Measurements from ENCODE around the gene NUDT15. TPM values are rescaled to one million over a fixed set of nuclear protein-coding genes. Genes with fewer than 3 reads are reported as not detected.

The NUDT15 gene
- total and polyA plus RNA-seq, 7 donors = 8.7 to 20.8 (median 12.0) TPM

GRCh38 chr13:48068036-48068435 lies 30.5 kb downstream of the NUDT15 start:
- Histone ChIP-seq H3K27ac (no peak overlapping the region), H3K4me3 (no peak overlapping the region), H3K9me3 (peaks cover 47% of the 10 kb centered on the region), H3K27me3 (ENCODE audit: insufficient read depth in 3 of 3, low read length in 2 of 3) (no peaks in the 10 kb centered on the region), H3K36me3 (ENCODE audit: insufficient read depth in 1 of 2, low read depth in 1 of 2) (peaks cover 23 to 69% of the 10 kb centered on the region in 2 donors), H3K4me1 (no peaks in the 10 kb centered on the region)
- no peak for TF ChIP-seq CTCF (IDR thresholded peaks at IDR 0.05)
- ATAC-seq (no peak), DNase-seq (no peak)
- intact Hi-C loops (cut with DNase I) = no loop called here

GRCh38 chr13:48068952-48069351 lies 31.4 kb downstream of the NUDT15 start:
- TF ChIP-seq CTCF (IDR thresholded peaks at IDR 0.05) = no peak
- no peaks in the 10 kb centered on the region for H3K27me3 ChIP-seq (ENCODE audit: insufficient read depth in 3 of 3, low read length in 2 of 3)
- no peak for ATAC-seq
- no peak for DNase-seq
- H3K27ac ChIP-seq = no peak overlapping the region
- peaks cover 26 to 78% of the 10 kb centered on the region in 2 donors for H3K36me3 ChIP-seq (ENCODE audit: insufficient read depth in 1 of 2, low read depth in 1 of 2)
- intact Hi-C loops (cut with DNase I) = no loop called here
- H3K4me3 ChIP-seq = no peak overlapping the region
- WGBS, 3 donors = 96 to 97% (median 97%) methylated on average over 2 of the region's 2 CpGs
- no peaks in the 10 kb centered on the region for H3K4me1 ChIP-seq
- peaks cover 47% of the 10 kb centered on the region for H3K9me3 ChIP-seq

GRCh38 chr13:48069573-48069972 lies 32.0 kb downstream of the NUDT15 start:
- H3K9me3 ChIP-seq = peaks cover 47% of the 10 kb centered on the region
- no peak for TF ChIP-seq CTCF (IDR thresholded peaks at IDR 0.05)
- H3K4me1 ChIP-seq = no peaks in the 10 kb centered on the region
- intact Hi-C loops (cut with DNase I) = no loop called here
- no peak for ATAC-seq
- WGBS, 3 donors = 96 to 100% (median 98%) methylated on average over 1 of the region's 1 CpG
- H3K36me3 ChIP-seq (ENCODE audit: insufficient read depth in 1 of 2, low read depth in 1 of 2) = peaks cover 32 to 80% of the 10 kb centered on the region in 2 donors
- no peak for DNase-seq
- H3K27ac ChIP-seq = no peak overlapping the region
- H3K27me3 ChIP-seq (ENCODE audit: insufficient read depth in 3 of 3, low read length in 2 of 3) = no peaks in the 10 kb centered on the region
- no peak overlapping the region for H3K4me3 ChIP-seq

GRCh38 chr13:48070942-48071341 lies 33.4 kb downstream of the NUDT15 start:
- TF ChIP-seq CTCF (IDR thresholded peaks at IDR 0.05) = no peak
- H3K4me3 ChIP-seq = no peak overlapping the region
- DNase-seq (no peak), ATAC-seq (no peak)
- no peaks in the 10 kb centered on the region for H3K27me3 ChIP-seq (ENCODE audit: insufficient read depth in 3 of 3, low read length in 2 of 3)
- no peak overlapping the region for H3K27ac ChIP-seq
- peaks cover 47% of the 10 kb centered on the region for H3K9me3 ChIP-seq
- 78 to 88% (median 87%) methylated on average over 5 of the region's 5 CpGs for WGBS, 3 donors
- H3K36me3 ChIP-seq (ENCODE audit: insufficient read depth in 1 of 2, low read depth in 1 of 2) = peaks cover 35 to 85% of the 10 kb centered on the region in 2 donors
- H3K4me1 ChIP-seq = no peaks in the 10 kb centered on the region
- intact Hi-C loops (cut with DNase I) = no loop called here

- no peak for TF ChIP-seq CTCF (IDR thresholded peaks at IDR 0.05)
- intact Hi-C loops (cut with DNase I) = no loop called here
- Histone ChIP-seq H3K36me3 (ENCODE audit: insufficient read depth in 1 of 2, low read depth in 1 of 2) (peaks cover 36 to 89% of the 10 kb centered on the region in 2 donors), H3K4me3 (no peak overlapping the region), H3K27me3 (ENCODE audit: insufficient read depth in 3 of 3, low read length in 2 of 3) (no peaks in the 10 kb centered on the region), H3K4me1 (no peaks in the 10 kb centered on the region), H3K27ac (no peak overlapping the region), H3K9me3 (peaks cover 47% of the 10 kb centered on the region)
- 93 to 98% (median 93%) methylated on average over 3 of the region's 3 CpGs for WGBS, 3 donors
- ATAC-seq = no peak
- no peak for DNase-seq
Measured at GRCh38 chr13:48072304-48072703, 34.8 kb downstream of the NUDT15 start.

All from psoas muscle (tissue), 8 donors.